Measurements from ENCODE around the gene MAGED4.
"Not testable (repeated sequence)": the region's sequence is repeated elsewhere in the genome, so short reads cannot be mapped to it uniquely, and the experiment has no call there.

Gene MAGED4

GRCh38 chrX:52184440-52185077 is at the start of gene MAGED4:
TSS of gene MAGED4 (plus strand) at chrX:52184888. CDS start at chrX:52185923, 1,035 bp downstream.
- H3K27ac ChIP-seq, H3K4me3 ChIP-seq: not testable (repeated sequence)

GRCh38 chrX:52138830-52139544 is 45.7 kb upstream of the MAGED4 start:
- Histone ChIP-seq H3K4me3 (no peak overlapping the region), H3K27ac (no peak overlapping the region)

GRCh38 chrX:52139545-52139895 is 45.2 kb upstream of the MAGED4 start:
- Histone ChIP-seq H3K4me3 (no peak overlapping the region), H3K27ac (no peak overlapping the region)

- H3K4me3 ChIP-seq, result no peak overlapping the region
Observed at GRCh38 chrX:52140020-52140419, 44.7 kb upstream of the MAGED4 start.

GRCh38 chrX:52150667-52151066 is 34.0 kb upstream of the MAGED4 start:
- not testable (repeated sequence) for H3K27ac ChIP-seq, H3K4me3 ChIP-seq

More at GRCh38 chrX:52140020-52140419, 44.7 kb upstream of the MAGED4 start:
- H3K27ac ChIP-seq, result no peak overlapping the region

GRCh38 chrX:52160140-52160539 is 24.5 kb upstream of the MAGED4 start:
- H3K27ac ChIP-seq, H3K4me3 ChIP-seq: not testable (repeated sequence)

GRCh38 chrX:52166840-52167239 is 17.8 kb upstream of the MAGED4 start:
- Histone ChIP-seq H3K4me3 (no peak overlapping the region), H3K27ac (no peak overlapping the region)

- not testable (repeated sequence) for H3K27ac ChIP-seq, H3K4me3 ChIP-seq
Observed at GRCh38 chrX:52171055-52171454, 13.6 kb upstream of the MAGED4 start.

GRCh38 chrX:52185078-52185453 is 378 bp downstream of the MAGED4 start:
- H3K27ac ChIP-seq, H3K4me3 ChIP-seq: not testable (repeated sequence)

- not testable (repeated sequence) for H3K27ac ChIP-seq, H3K4me3 ChIP-seq
Observed at GRCh38 chrX:52211405-52211804, 26.7 kb downstream of the MAGED4 start.

GRCh38 chrX:52213276-52213675 is 28.6 kb downstream of the MAGED4 start:
- Histone ChIP-seq H3K4me3 (no peak overlapping the region), H3K27ac (no peak overlapping the region)

- Histone ChIP-seq H3K4me3 (no peak overlapping the region), H3K27ac (no peak overlapping the region)
Observed at GRCh38 chrX:52216541-52216940, 31.9 kb downstream of the MAGED4 start.

- Histone ChIP-seq H3K27ac (no peak overlapping the region), H3K4me3 (no peak overlapping the region)
Observed at GRCh38 chrX:52217494-52218160, 32.9 kb downstream of the MAGED4 start.

GRCh38 chrX:52220936-52221335 is 36.2 kb downstream of the MAGED4 start:
- Histone ChIP-seq H3K27ac (no peak overlapping the region), H3K4me3 (no peak overlapping the region)

All from skin epidermis (tissue), 12 donors.